ENCODE data around the gene RNASE11.
"Not testable (repeated sequence)": the region's sequence is repeated elsewhere in the genome, so short reads cannot be mapped to it uniquely, and the experiment has no call there.

The RNASE11 gene

DNA sequence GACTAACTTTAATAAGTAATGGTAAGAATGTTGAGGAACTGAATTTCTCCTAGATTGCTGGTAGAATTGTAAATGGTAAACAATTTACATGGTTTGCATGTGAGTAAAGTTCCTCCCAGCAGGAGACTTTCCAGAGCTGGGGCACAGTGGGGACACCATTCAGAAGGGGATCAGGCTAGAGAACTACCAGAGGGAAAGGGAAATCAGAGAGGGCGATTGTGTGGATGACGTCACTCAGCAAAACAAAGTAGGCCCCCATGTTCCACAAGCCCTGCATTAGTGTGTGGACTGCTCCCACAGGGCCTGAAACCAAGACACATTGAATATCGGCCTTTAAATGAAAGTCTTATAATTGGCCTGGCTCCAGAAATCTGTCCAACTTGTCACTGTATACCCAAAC is 9.5 kb downstream of the RNASE11 start:
- DNase-seq, result no peak

GRCh38 chr14:20572382-20572990 is 15.3 kb downstream of the RNASE11 start:
- not testable (repeated sequence) for DNase-seq

DNA sequence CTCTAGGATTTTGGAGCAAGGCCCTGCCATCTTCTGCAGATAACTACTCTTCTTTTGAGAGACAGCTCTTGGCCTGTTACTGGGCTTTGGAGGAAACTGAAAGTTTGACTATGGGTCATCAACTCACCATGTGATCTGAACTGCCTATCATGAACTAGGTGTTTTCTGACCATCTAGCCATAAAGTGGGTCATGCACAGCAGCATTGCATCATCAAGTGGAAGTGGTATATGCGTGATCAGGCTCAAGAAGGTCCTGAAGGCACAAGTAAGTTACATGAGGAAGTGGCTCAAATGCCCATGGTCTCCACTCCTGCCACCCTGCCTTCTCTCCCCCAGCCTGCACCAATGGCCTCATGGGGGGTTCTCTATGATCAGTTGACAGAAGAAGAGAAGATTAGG is 17.1 kb downstream of the RNASE11 start:
- DNase-seq, result not testable (repeated sequence)

- not testable (repeated sequence) for DNase-seq
Observed at GRCh38 chr14:20569865-20570264, 17.9 kb downstream of the RNASE11 start.

DNA sequence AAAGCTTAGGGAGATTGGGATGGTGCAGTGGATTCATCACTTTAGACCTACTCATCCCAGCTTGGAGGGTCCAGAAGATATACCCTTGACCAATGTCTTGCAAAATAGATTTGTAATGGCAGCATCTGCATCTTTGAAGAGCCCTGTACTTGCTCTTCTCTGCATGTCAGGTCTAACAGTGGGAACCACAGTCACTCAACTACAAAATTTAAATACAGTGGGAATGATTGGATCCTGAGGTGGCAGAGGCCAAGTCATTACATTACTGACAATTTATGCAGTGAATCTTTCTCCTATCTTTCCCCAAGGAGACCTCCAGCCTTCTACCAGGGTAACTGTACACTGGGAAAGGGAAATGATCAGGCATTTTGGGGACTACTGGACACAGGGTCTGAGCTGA is 18.7 kb downstream of the RNASE11 start:
- DNase-seq, result no peak

DNA sequence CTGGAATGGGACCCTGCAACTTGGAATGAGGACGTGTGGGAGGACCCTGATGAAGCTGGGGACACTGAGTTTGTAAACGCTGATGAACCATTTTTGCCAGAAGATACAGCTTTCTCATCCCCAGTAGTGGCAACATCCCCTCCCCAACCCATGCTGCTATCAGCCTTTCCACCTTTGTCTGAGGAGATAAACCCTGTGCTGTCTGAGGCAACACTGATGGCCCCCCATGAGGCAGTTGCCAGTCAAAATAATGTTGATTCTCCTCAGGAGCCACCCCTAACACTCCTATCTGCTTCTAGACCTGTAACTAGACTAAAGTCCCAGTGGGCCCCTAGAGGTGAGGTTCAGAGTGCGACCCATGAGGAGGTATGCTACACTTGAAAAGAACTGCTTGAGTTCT is 19.4 kb downstream of the RNASE11 start:
- no peak for DNase-seq

DNA sequence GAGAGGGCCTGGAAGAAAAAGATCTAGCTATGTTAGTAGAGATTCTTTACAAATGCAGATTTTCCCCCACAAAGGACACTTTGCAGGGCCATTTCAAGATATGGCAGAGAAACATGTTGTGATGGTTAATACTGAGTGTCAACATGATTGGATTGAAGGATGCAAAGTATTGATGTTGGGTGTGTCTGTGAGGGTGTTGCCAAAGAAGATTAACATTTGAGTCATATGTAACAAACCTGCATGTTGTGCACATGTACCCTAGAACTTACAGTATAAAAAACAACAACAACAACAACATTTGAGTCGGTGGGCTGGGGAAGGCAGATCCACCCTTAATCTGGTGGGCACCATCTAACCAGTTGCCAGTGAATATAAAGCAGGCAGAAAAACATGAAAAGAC is 20.6 kb downstream of the RNASE11 start:
- not testable (repeated sequence) for DNase-seq

DNA sequence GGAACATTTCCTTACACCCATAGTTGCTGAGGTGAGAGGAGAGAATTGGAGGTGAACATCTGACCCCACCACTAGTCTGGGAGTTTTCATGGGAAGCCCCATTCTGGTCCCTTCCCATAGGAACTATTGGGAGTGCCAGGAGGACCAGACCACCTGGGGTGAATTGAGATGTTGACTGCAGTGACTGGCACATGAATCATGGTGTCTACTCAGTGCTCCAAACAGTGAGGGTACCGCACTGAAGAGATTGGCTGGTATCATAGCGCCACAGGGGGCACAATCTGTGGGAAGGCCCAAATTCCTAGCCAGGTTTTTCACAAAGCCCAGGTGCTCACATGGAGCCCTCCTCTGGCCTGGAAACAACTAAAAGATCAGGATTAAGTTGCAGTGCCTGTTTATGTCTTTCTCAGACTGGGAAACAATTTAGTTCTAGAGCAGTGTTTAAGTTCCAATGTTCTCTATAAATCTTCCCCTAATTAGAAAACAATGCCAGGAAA is 23.3 kb downstream of the RNASE11 start:
- DNase-seq, result no peak

DNA sequence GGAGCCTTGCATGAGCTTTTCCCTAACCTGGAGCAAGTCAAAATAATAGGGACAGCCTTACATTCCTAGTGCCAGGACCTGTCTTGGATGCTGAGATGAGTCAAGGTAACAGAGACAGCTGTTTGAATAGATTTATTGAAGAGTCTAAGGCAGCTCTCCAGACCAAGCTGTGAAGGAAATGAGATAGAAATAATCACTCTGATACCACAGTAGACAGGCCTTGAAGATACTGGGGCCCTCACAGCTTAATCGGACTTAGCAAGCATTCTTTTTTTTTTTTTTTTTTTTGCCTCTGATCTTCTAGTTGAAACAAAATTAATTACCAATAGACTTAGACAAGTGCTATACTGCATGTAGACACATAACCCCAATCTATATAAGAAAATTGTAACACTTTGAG is 23.8 kb downstream of the RNASE11 start:
- DNase-seq, result no peak

GRCh38 chr14:20560961-20561360 is 26.8 kb downstream of the RNASE11 start, which contains the start of gene RNASE9:
Gene RNASE9 (minus strand): TSS chr14:20561047.
- no peak for DNase-seq

GRCh38 chr14:20559461-20559904 is 28.3 kb downstream of the RNASE11 start:
- DNase-seq, result no peak

- DNase-seq, result no peak
Observed at GRCh38 chr14:20557212-20557542, 30.6 kb downstream of the RNASE11 start.

- no peak for DNase-seq
Observed at GRCh38 chr14:20556500-20557211, 31.1 kb downstream of the RNASE11 start.

DNA sequence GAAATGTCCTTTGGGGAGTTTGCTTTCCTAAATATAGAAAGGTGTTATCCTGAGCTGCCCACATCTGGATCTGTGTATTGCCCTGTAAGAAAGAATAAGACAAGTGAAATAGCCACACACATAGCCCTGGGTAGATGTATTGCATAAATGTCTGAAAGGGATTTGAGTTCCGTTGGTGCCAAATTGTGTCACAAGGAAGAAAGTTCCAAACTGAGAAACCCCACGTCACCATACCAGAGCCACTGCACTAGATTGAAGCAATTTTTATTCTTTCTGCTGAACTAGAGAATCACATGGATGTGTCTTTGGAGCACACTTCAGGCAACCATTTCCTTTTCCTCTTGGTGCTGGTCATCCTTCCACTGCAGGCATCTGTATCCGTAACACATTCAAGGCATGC is 32.0 kb downstream of the RNASE11 start:
- DNase-seq, result no peak

GRCh38 chr14:20553024-20553423 is 34.8 kb downstream of the RNASE11 start:
- no peak for DNase-seq

GRCh38 chr14:20551606-20552005 is 36.2 kb downstream of the RNASE11 start:
- DNase-seq, result no peak

- no peak for DNase-seq
Observed at GRCh38 chr14:20550926-20551325, 36.9 kb downstream of the RNASE11 start.

- DNase-seq, result no peak
Observed at GRCh38 chr14:20548414-20549158, 39.2 kb downstream of the RNASE11 start.

DNA sequence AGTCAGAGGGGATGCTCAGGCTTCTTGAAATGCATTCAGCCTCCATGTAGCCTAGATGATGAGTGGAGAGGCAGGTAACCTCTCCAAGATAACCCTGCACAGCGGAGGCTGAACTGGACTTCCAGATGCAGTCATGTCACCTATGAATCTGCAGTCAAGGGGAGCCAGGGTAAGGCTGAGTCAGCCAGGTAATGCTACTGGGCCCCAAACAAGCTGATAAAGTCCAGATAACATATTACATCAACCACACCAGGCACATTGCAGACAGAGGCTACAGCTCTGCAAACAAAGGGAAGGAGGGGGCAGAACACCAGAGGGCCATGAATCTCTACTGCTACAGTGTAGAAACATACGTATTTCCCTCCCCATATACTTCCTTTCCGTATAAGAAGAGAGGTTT is 40.9 kb downstream of the RNASE11 start:
- DNase-seq, result no peak

DNA sequence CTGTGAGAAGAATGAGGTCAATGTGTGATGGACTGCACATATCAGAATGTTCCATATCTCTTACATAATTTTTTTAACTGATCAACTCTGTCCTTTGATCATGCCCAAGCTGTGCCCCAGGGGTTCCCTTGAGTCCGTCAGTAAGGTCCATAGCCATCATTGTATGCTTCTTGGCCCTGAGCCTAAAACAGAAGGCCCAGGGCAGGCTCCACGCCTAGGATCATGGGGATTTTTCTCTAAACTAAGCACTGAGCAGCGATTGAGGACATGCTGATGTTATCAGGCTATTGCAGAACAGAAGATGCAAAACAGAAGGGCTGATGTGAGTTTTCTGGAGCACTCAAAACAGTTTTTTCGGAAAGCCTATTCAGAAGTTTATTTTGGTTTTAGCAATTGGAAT is 47.9 kb downstream of the RNASE11 start:
- DNase-seq, result no peak
